ENCODE data around the gene TRPV2. TPM values are rescaled to one million over a fixed set of nuclear protein-coding genes. Genes with fewer than 3 reads are reported as not detected.

The TRPV2 gene
- total RNA-seq, 1 experiment from 2014 or later: 34.9 TPM

- Histone ChIP-seq H3K9me3 (ENCODE audit: control insufficient read depth, insufficient read depth, low read depth, low read length) (no peaks in the 10 kb centered on the region), H3K27me3 (ENCODE audit: control insufficient read depth, insufficient read depth, low read length) (no peaks in the 10 kb centered on the region), H3K4me1 (ENCODE audit: control insufficient read depth, insufficient read depth, low read length) (no peaks in the 10 kb centered on the region), H3K27ac (ENCODE audit: low read length) (no peak overlapping the region), H3K36me3 (ENCODE audit: control insufficient read depth, insufficient read depth, low read length) (no peaks in the 10 kb centered on the region), H3K4me3 (ENCODE audit: low read depth in 2 of 2, low read length in 2 of 2) (no peak overlapping the region)
- BruUV-seq (replicated peaks): no TSS peak
- ATAC-seq (no peak), DNase-seq (ENCODE audit: low read depth, low spot score) (no peak)
- POLR2A ChIA-PET: no interaction called here
- CTCF ChIA-PET: no interaction called here
- in situ Hi-C loops (cut with HindIII; ENCODE audit: low pct_unique_long_range_greater_than_20kb, low sequenced_read_pairs) (no loop called here), intact Hi-C loops (cut with micrococcal nuclease; ENCODE audit: unreplicated experiment) (no loop called here)
- TF ChIP-seq CTCF (IDR thresholded peaks at IDR 0.05): no peak
- TF ChIP-seq TCF7L2 (IDR thresholded peaks at IDR 0.05; ENCODE audit: low read depth, low read length): no peak
- TF ChIP-seq SIN3A (IDR thresholded peaks at IDR 0.05; ENCODE audit: borderline replicate concordance, insufficient read depth, low read depth, low read length): no peak
- TF ChIP-seq POLR2AphosphoS5 (IDR thresholded peaks at IDR 0.05; ENCODE audit: low read depth, low read length): no peak
- TF ChIP-seq REST (IDR thresholded peaks at IDR 0.05; ENCODE audit: insufficient read depth in 1 of 2, low read depth in 2 of 2, low read length in 1 of 2): no peak
Observed at GRCh38 chr17:16482253-16482652, 66.9 kb downstream of the TRPV2 start.

GRCh38 chr17:16483021-16483645 lies 67.8 kb downstream of the TRPV2 start:
- in situ Hi-C loops (cut with HindIII; ENCODE audit: low pct_unique_long_range_greater_than_20kb, low sequenced_read_pairs): no loop called here
- H3K9me3 ChIP-seq (ENCODE audit: control insufficient read depth, insufficient read depth, low read depth, low read length): no peaks in the 10 kb centered on the region
- no peaks in the 10 kb centered on the region for H3K36me3 ChIP-seq (ENCODE audit: control insufficient read depth, insufficient read depth, low read length)
- ATAC-seq (no peak), DNase-seq (ENCODE audit: low read depth, low spot score) (no peak)
- ChIA-PET POLR2A (no interaction called here), CTCF (no interaction called here)
- intact Hi-C loops (cut with micrococcal nuclease; ENCODE audit: unreplicated experiment): no loop called here
- no peaks in the 10 kb centered on the region for H3K4me1 ChIP-seq (ENCODE audit: control insufficient read depth, insufficient read depth, low read length)
- no peak overlapping the region for H3K4me3 ChIP-seq (ENCODE audit: low read depth in 2 of 2, low read length in 2 of 2)
- no peak for TF ChIP-seq CTCF (IDR thresholded peaks at IDR 0.05)
- no peak for TF ChIP-seq REST (IDR thresholded peaks at IDR 0.05; ENCODE audit: insufficient read depth in 1 of 2, low read depth in 2 of 2, low read length in 1 of 2)
- no peak for TF ChIP-seq TCF7L2 (IDR thresholded peaks at IDR 0.05; ENCODE audit: low read depth, low read length)
- no peak for TF ChIP-seq SIN3A (IDR thresholded peaks at IDR 0.05; ENCODE audit: borderline replicate concordance, insufficient read depth, low read depth, low read length)
- TF ChIP-seq POLR2AphosphoS5 (IDR thresholded peaks at IDR 0.05; ENCODE audit: low read depth, low read length): no peak
- no TSS peak for BruUV-seq (replicated peaks)
- H3K27me3 ChIP-seq (ENCODE audit: control insufficient read depth, insufficient read depth, low read length): no peaks in the 10 kb centered on the region
- H3K27ac ChIP-seq (ENCODE audit: low read length): no peak overlapping the region
